ENCODE measurements around the gene KIR3DL1. TPM values are rescaled to one million over a fixed set of nuclear protein-coding genes. Genes with fewer than 3 reads are reported as not detected.
"Not testable (repeated sequence)": the region's sequence is repeated elsewhere in the genome, so short reads cannot be mapped to it uniquely, and the experiment has no call there.

Gene KIR3DL1
- total RNA-seq (2014; rRNA removed; shearing (Covaris generic)) = not detected in 2 replicates

- not testable (repeated sequence) for DNase-seq (ENCODE audit: low read depth)
Observed at GRCh38 chr19:54816251-54816650, at the start of gene KIR3DL1. Gene KIR3DL1, plus strand, starts transcription at chr19:54816468.

GRCh38 chr19:54769646-54770045 is 46.6 kb upstream of the KIR3DL1 start, which contains the start of gene KIR2DL1:
Gene KIR2DL1, plus strand, starts transcription at chr19:54769793. Its CDS starts 58 bp downstream, at chr19:54769851.
- not testable (repeated sequence) for DNase-seq (ENCODE audit: low read depth)

GRCh38 chr19:54770511-54770910 is 45.8 kb upstream of the KIR3DL1 start:
- DNase-seq (ENCODE audit: low read depth) = not testable (repeated sequence)

GRCh38 chr19:54771018-54771960 is 45.0 kb upstream of the KIR3DL1 start:
- peak; percentile 90 for DNase-seq (ENCODE audit: low read depth)

GRCh38 chr19:54772666-54773065 is 43.6 kb upstream of the KIR3DL1 start:
- not testable (repeated sequence) for DNase-seq (ENCODE audit: low read depth)

- DNase-seq (ENCODE audit: low read depth) = not testable (repeated sequence)
Observed at GRCh38 chr19:54775095-54775815, 41.0 kb upstream of the KIR3DL1 start.

GRCh38 chr19:54775830-54776229 is 40.4 kb upstream of the KIR3DL1 start:
- DNase-seq (ENCODE audit: low read depth) = not testable (repeated sequence)

- DNase-seq (ENCODE audit: low read depth) = not testable (repeated sequence)
Observed at GRCh38 chr19:54777851-54778250, 38.4 kb upstream of the KIR3DL1 start.

- not testable (repeated sequence) for DNase-seq (ENCODE audit: low read depth)
Observed at GRCh38 chr19:54778896-54779295, 37.4 kb upstream of the KIR3DL1 start.

- DNase-seq (ENCODE audit: low read depth) = not testable (repeated sequence)
Observed at GRCh38 chr19:54782916-54783315, 33.4 kb upstream of the KIR3DL1 start.

- not testable (repeated sequence) for DNase-seq (ENCODE audit: low read depth)
Observed at GRCh38 chr19:54786091-54786723, 30.1 kb upstream of the KIR3DL1 start.

GRCh38 chr19:54788154-54788553 is 28.1 kb upstream of the KIR3DL1 start:
- not testable (repeated sequence) for DNase-seq (ENCODE audit: low read depth)

GRCh38 chr19:54790711-54791110 is 25.6 kb upstream of the KIR3DL1 start:
- DNase-seq (ENCODE audit: low read depth) = no peak

GRCh38 chr19:54791476-54791875 is 24.8 kb upstream of the KIR3DL1 start:
- no peak for DNase-seq (ENCODE audit: low read depth)

- DNase-seq (ENCODE audit: low read depth) = peak; percentile 6
Observed at GRCh38 chr19:54792814-54793213, 23.5 kb upstream of the KIR3DL1 start.

- no peak for DNase-seq (ENCODE audit: low read depth)
Observed at GRCh38 chr19:54795758-54796157, 20.5 kb upstream of the KIR3DL1 start.

GRCh38 chr19:54803410-54803809 is 12.9 kb upstream of the KIR3DL1 start, which contains the start of gene KIR2DL4:
Gene KIR2DL4, plus strand, starts transcription at chr19:54803610. Its CDS starts 42 bp downstream, at chr19:54803652.
- no peak for DNase-seq (ENCODE audit: low read depth)

GRCh38 chr19:54804101-54804500 is 12.2 kb upstream of the KIR3DL1 start:
- no peak for DNase-seq (ENCODE audit: low read depth)

GRCh38 chr19:54804571-54804970 is 11.7 kb upstream of the KIR3DL1 start:
- no peak for DNase-seq (ENCODE audit: low read depth)

- DNase-seq (ENCODE audit: low read depth) = no peak
Observed at GRCh38 chr19:54805665-54806515, 10.4 kb upstream of the KIR3DL1 start.

- DNase-seq (ENCODE audit: low read depth) = no peak
Observed at GRCh38 chr19:54806516-54806838, 9.8 kb upstream of the KIR3DL1 start.

All from M059J (cell line).